ENCODE measurements around the gene VPS8.

DNA sequence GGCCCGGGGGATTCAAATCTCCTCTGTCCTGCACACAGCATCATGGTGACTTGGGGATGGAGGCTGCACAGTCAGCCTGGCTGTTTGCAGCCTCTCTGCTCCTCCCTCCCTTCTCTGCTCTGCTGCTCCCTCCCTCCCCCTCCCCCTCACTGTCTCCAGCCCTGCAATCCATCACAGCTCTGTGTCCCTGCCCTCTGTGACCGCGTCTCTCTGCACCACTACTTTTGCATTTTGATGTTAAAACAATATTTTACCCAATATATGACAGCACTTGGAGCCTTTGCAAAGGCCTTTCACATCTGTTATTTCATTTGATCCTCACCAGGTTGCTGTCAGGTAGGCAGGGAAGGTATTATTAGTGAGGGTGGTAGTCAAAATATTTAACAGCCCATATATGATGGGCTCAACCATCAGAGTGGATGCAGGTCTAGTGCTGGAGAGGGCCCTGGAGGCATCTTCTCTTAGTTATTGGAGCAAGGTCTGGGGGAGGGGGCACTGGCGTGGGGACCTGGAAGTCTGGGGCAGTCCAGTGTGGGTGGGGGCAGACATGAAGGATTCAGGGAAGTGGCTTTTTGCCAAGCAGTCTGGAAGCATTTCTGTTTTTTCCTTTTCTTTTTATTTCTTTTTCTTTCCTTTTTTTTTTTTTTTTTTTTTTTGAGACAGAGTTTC, 16.3 kb upstream of the VPS8 start:
- TF ChIP-seq POLR2A (IDR thresholded peaks at IDR 0.05; ENCODE audit: borderline replicate concordance, extremely low read depth, insufficient read depth, insufficient read length) (no peak), POLR2AphosphoS5 (IDR thresholded peaks at IDR 0.05; ENCODE audit: low read depth, low read length) (no peak)

All from HCT116 (cell line).